HEK293 (cell line): Measurements from ENCODE around the gene TMF1.

Source experiments
- CTCF ChIA-PET: fragments of 350-600 bp; formaldehyde crosslinking; extraction: SDS; loops from one replicate; lab custom pipeline; 2021; ENCODE audit warnings: antibody characterized with exemption; lab: Yijun Ruan, JAX
- POLR2A ChIA-PET: fragments of 300-600 bp; formaldehyde crosslinking; extraction: SDS; loops from one replicate; lab custom pipeline; 2020; ENCODE audit warnings: antibody characterized with exemption, inconsistent platforms; lab: Yijun Ruan, JAX
- H3K27ac ChIP-seq: fragments of 200-500 bp; sonication (Bioruptor generic); 2 replicates; pipeline ENCODE4 v1.5.1; 2014; ENCODE audit warnings: low read depth, low read length, control low read depth, inconsistent platforms; ENCODE audit errors: extremely low read depth
- H3K36me3 ChIP-seq, 2 experiments: fragments of 200-500 bp in 1 of 2; sonication (Bioruptor generic) in 1 of 2; 1 replicate in 1 of 2; 2 replicates in 1 of 2; pipeline ENCODE4 v1.5.1; 2014 to 2017; ENCODE audit warnings: inconsistent platforms in 2 of 2, low read length in 2 of 2; ENCODE audit not compliant: control insufficient read depth in 2 of 2, insufficient read depth in 1 of 2
- H3K4me1 ChIP-seq: fragments of 200-500 bp; sonication (Bioruptor generic); 2 replicates; pipeline ENCODE4 v1.5.1; 2014; ENCODE audit warnings: mild to moderate bottlenecking, low read length, inconsistent platforms; ENCODE audit not compliant: control insufficient read depth, insufficient read depth
- H3K4me3 ChIP-seq: 2 replicates; pipeline ENCODE4 v1.5.1; 2011; ENCODE audit warnings: low read depth, mild to moderate bottlenecking, control low read depth, low read length, moderate library complexity
- H3K9me3 ChIP-seq: fragments of 200-500 bp; sonication (Bioruptor generic); 2 replicates; pipeline ENCODE4 v1.5.1; 2014; ENCODE audit warnings: low read depth, low read length, inconsistent platforms; ENCODE audit not compliant: control insufficient read depth, insufficient read depth
- BCL11A ChIP-seq: fragments of 450-650 bp; formaldehyde crosslinking; IDR thresholded peaks from 2 replicates; pipeline ENCODE4 v1.5.1; 2016; ENCODE audit warnings: low read depth, missing biosample characterization, missing genetic modification characterization
- ELK4 ChIP-seq: IDR thresholded peaks from 2 replicates; pipeline ENCODE4 v1.6.1; 2011; ENCODE audit warnings: mild to moderate bottlenecking, low read depth, low read length, borderline replicate concordance
- KLF9 ChIP-seq: fragments of 450-650 bp; formaldehyde crosslinking; IDR thresholded peaks from 2 replicates; pipeline ENCODE4 v1.5.1; 2016; ENCODE audit warnings: missing biosample characterization, missing genetic modification characterization, low read depth
- ZBTB1 ChIP-seq: fragments of 450-650 bp; formaldehyde crosslinking; IDR thresholded peaks from 2 replicates; pipeline ENCODE4 v1.5.1; 2016; ENCODE audit warnings: missing biosample characterization, missing genetic modification characterization
- ZBTB7A ChIP-seq: fragments of 450-650 bp; formaldehyde crosslinking; IDR thresholded peaks from 2 replicates; pipeline ENCODE4 v1.5.1; 2016; ENCODE audit warnings: low read depth, missing biosample characterization, missing genetic modification characterization
- ZFP37 ChIP-seq: fragments of 450-650 bp; formaldehyde crosslinking; IDR thresholded peaks from 2 replicates; pipeline ENCODE4 v1.5.1; 2016; ENCODE audit warnings: missing biosample characterization, missing genetic modification characterization
- ZNF10 ChIP-seq: fragments of 450-650 bp; formaldehyde crosslinking; IDR thresholded peaks from 2 replicates; pipeline ENCODE4 v1.5.1; 2017; ENCODE audit warnings: missing biosample characterization, missing genetic modification characterization
- ZNF140 ChIP-seq: fragments of 450-650 bp; formaldehyde crosslinking; IDR thresholded peaks from 2 replicates; pipeline ENCODE4 v1.5.1; 2016; ENCODE audit warnings: missing biosample characterization, missing genetic modification characterization
- ZNF174 ChIP-seq: fragments of 450-650 bp; formaldehyde crosslinking; IDR thresholded peaks from 2 replicates; pipeline ENCODE4 v1.5.0; 2017; ENCODE audit warnings: missing biosample characterization, mild to moderate bottlenecking, missing genetic modification characterization
- ZNF2 ChIP-seq: fragments of 450-650 bp; formaldehyde crosslinking; IDR thresholded peaks from 2 replicates; pipeline ENCODE4 v1.5.1; 2016; ENCODE audit warnings: missing biosample characterization, missing genetic modification characterization
- ZNF302 ChIP-seq: fragments of 450-650 bp; formaldehyde crosslinking; IDR thresholded peaks from 2 replicates; pipeline ENCODE4 v1.5.1; 2016; ENCODE audit warnings: missing biosample characterization, missing genetic modification characterization, low read depth
- ZNF311 ChIP-seq: fragments of 450-650 bp; formaldehyde crosslinking; IDR thresholded peaks from 2 replicates; pipeline ENCODE4 v1.5.1; 2017; ENCODE audit warnings: missing biosample characterization, missing genetic modification characterization, borderline replicate concordance
- ZNF335 ChIP-seq: fragments of 450-650 bp; formaldehyde crosslinking; conservative IDR thresholded peaks from 2 replicates; pipeline ENCODE4 v1.5.1; 2016; ENCODE audit warnings: missing biosample characterization, missing genetic modification characterization
- ZNF433 ChIP-seq: fragments of 450-650 bp; formaldehyde crosslinking; IDR thresholded peaks from 2 replicates; pipeline ENCODE4 v1.5.1; 2016; ENCODE audit warnings: missing biosample characterization, missing genetic modification characterization, low read depth
- ZNF488 ChIP-seq: fragments of 450-650 bp; formaldehyde crosslinking; IDR thresholded peaks from 2 replicates; pipeline ENCODE4 v1.5.1; 2016; ENCODE audit warnings: missing biosample characterization, missing genetic modification characterization
- ZNF510 ChIP-seq: fragments of 450-650 bp; formaldehyde crosslinking; IDR thresholded peaks from 2 replicates; pipeline ENCODE4 v1.5.1; 2018; ENCODE audit warnings: mild to moderate bottlenecking, missing genetic modification characterization, missing biosample characterization; ENCODE audit not compliant: insufficient replicate concordance
- ZNF560 ChIP-seq: fragments of 450-650 bp; formaldehyde crosslinking; IDR thresholded peaks from 2 replicates; pipeline ENCODE4 v1.5.1; 2017; ENCODE audit warnings: missing biosample characterization, missing genetic modification characterization, borderline replicate concordance
- ZNF600 ChIP-seq: fragments of 450-650 bp; formaldehyde crosslinking; IDR thresholded peaks from 2 replicates; pipeline ENCODE4 v1.5.1; 2016; ENCODE audit warnings: missing biosample characterization, missing genetic modification characterization
- ZSCAN16 ChIP-seq: fragments of 450-650 bp; formaldehyde crosslinking; IDR thresholded peaks from 2 replicates; pipeline ENCODE4 v1.5.1; 2016; ENCODE audit warnings: missing biosample characterization, missing genetic modification characterization
- ZSCAN23 ChIP-seq: fragments of 450-650 bp; formaldehyde crosslinking; IDR thresholded peaks from 2 replicates; pipeline ENCODE4 v1.5.1; 2016; ENCODE audit warnings: missing biosample characterization, missing genetic modification characterization
- TF ChIP-seq, protein P1 (sequence below): fragments of 450-650 bp; formaldehyde crosslinking; IDR thresholded peaks from 2 replicates; pipeline ENCODE4 v1.5.1; 2016; ENCODE audit warnings: missing biosample characterization, missing genetic modification characterization

Gene TMF1

DNA sequence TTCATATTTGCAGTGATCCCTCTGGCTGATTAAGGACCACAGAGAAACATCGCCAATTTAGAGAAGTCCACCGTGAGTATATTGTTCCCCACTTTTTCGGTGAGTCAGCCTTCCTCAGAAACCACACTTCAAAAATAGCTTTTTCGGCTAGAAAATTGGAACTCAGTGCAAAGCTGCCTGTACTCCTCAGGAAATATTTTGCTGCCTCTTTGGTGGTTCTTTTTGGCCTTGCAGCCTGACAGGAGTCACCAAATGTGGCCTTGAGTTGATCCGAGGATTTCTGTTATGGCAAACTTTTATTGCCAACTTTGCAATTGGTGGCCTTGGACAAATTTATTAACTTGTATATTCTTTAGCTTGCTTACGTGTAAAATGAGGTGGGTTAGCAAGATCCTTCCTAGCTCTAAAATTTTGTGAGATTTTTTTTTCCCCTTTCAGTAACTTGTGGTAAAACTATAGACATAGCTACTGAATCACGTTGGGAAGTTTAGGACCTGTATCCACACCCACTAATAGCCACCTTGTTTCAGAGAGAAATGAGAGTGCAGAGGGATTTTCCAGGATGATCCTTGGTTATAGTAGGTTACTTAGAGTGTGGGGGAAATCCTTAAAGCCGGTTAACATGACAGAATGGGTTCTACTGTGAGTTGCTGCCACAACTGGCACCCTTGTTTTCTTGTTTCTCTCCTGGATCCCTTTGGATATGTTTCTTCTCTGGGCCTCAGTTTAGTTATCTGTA lies 42.5 kb upstream of the TMF1 start (continued):
- TF ChIP-seq ELK4 (no peak), ZNF335 (tag by site-specific recombination) (no peak), ZNF560 (tag by site-specific recombination) (no peak), ZBTB1 (tag by site-specific recombination) (no peak), ZNF433 (tag by site-specific recombination) (no peak), ZFP37 (no peak), ZNF174 (tag by site-specific recombination) (no peak), ZBTB7A (tag by site-specific recombination) (no peak), ZNF2 (tag by site-specific recombination) (no peak), ZNF302 (no peak)

- peaks cover 0 to 27% of the 10 kb centered on the region in 2 experiments; a peak in 1 of 3 replicates for H3K36me3 ChIP-seq
- CTCF ChIA-PET: no interaction called here
- no peak overlapping the region for H3K27ac ChIP-seq
- H3K4me3 ChIP-seq: no peak overlapping the region
- TF ChIP-seq BCL11A (no peak), ZSCAN23 (tag by site-specific recombination) (no peak), KLF9 (no peak), ZNF488 (no peak), ZNF311 (tag by site-specific recombination) (no peak), ZNF600 (no peak), ZSCAN16 (tag by site-specific recombination) (no peak), ZNF10 (tag by site-specific recombination) (no peak), ZNF302 (no peak), ZNF510 (tag by site-specific recombination) (no peak), ZNF140 (tag by site-specific recombination) (no peak)
- TF ChIP-seq, protein P1, sequence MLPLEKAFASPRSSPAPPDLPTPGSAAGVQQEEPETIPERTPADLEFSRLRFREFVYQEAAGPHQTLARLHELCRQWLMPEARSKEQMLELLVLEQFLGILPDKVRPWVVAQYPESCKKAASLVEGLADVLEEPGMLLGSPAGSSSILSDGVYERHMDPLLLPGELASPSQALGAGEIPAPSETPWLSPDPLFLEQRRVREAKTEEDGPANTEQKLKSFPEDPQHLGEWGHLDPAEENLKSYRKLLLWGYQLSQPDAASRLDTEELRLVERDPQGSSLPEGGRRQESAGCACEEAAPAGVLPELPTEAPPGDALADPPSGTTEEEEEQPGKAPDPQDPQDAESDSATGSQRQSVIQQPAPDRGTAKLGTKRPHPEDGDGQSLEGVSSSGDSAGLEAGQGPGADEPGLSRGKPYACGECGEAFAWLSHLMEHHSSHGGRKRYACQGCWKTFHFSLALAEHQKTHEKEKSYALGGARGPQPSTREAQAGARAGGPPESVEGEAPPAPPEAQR: no peak
- TF ChIP-seq, all 188 proteins: peak for 0
- no peaks in the 10 kb centered on the region for H3K9me3 ChIP-seq
- POLR2A ChIA-PET: no interaction called here
- H3K4me1 ChIP-seq: peaks cover 4% of the 10 kb centered on the region; the same call in 1 of the 2 replicates
Measured at GRCh38 chr3:69092030-69092516, 39.9 kb upstream of the TMF1 start.
